ENCODE results near the gene SWSAP1. TPM values are rescaled to one million over a fixed set of nuclear protein-coding genes. Genes with fewer than 3 reads are reported as not detected.

The SWSAP1 gene
- total RNA-seq, 1 donor: 0.72 TPM

- TF ChIP-seq, protein P1, sequence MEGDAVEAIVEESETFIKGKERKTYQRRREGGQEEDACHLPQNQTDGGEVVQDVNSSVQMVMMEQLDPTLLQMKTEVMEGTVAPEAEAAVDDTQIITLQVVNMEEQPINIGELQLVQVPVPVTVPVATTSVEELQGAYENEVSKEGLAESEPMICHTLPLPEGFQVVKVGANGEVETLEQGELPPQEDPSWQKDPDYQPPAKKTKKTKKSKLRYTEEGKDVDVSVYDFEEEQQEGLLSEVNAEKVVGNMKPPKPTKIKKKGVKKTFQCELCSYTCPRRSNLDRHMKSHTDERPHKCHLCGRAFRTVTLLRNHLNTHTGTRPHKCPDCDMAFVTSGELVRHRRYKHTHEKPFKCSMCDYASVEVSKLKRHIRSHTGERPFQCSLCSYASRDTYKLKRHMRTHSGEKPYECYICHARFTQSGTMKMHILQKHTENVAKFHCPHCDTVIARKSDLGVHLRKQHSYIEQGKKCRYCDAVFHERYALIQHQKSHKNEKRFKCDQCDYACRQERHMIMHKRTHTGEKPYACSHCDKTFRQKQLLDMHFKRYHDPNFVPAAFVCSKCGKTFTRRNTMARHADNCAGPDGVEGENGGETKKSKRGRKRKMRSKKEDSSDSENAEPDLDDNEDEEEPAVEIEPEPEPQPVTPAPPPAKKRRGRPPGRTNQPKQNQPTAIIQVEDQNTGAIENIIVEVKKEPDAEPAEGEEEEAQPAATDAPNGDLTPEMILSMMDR (IDR thresholded peaks at IDR 0.05; ENCODE audit: extremely low read depth, low read depth, low read length): no peak
- Histone ChIP-seq H3K4me3 (ENCODE audit: insufficient read depth, low read length) (no peak overlapping the region), H3K9me3 (ENCODE audit: low read depth, low read length) (no peaks in the 10 kb centered on the region), H2AFZ (ENCODE audit: low read length) (no peak overlapping the region), H3K4me1 (ENCODE audit: insufficient read depth, low read length) (peaks cover 4% of the 10 kb centered on the region), H3K4me2 (ENCODE audit: insufficient read depth, low read length) (no peak overlapping the region), H3K27me3 (ENCODE audit: insufficient read depth, low read length) (peaks cover 14% of the 10 kb centered on the region), H4K20me1 (ENCODE audit: insufficient read depth, low read length) (no peaks in the 10 kb centered on the region), H3K27ac (ENCODE audit: low read depth, low read length) (no peak overlapping the region), H3K79me2 (ENCODE audit: insufficient read depth, low read length) (no peaks in the 10 kb centered on the region), H3K36me3 (ENCODE audit: insufficient read depth, low read length) (no peaks in the 10 kb centered on the region)
- peak; percentile 92 for DNase-seq (ENCODE audit: insufficient read length, low spot score, missing footprints)
These were observed 49.3 kb downstream of the SWSAP1 start for GRCh38 chr19:11423791-11424181.

Small RNA genes within 50 kb of the gene (small RNA-seq; reads per million reads assigned to genes)
- not detected for gene RF00019

Other genes with a start within 250 kb of the SWSAP1 start
- gene SPC24, start 218.9 kb upstream of the SWSAP1 start, total RNA-seq: 5.4 and 6.5 TPM in 2 replicates
- 253 and 295 TPM in 2 replicates for gene KANK2, start 177.1 kb upstream of the SWSAP1 start, total RNA-seq
- not detected in 2 replicates for gene ANGPTL8, start 135.0 kb upstream of the SWSAP1 start, total RNA-seq
- 12.7 and 183 TPM in 2 replicates for gene DOCK6, start 112.1 kb upstream of the SWSAP1 start, total RNA-seq
- not detected in 2 replicates for gene TSPAN16, start 78.5 kb upstream of the SWSAP1 start, total RNA-seq
- 2.1 and 3.3 TPM in 2 replicates for gene RAB3D, start 35.0 kb upstream of the SWSAP1 start, total RNA-seq
- gene TMEM205, start 28.4 kb upstream of the SWSAP1 start, total RNA-seq: 29.2 and 59.4 TPM in 2 replicates
- gene CCDC159, start 28.1 kb upstream of the SWSAP1 start, total RNA-seq: 4.0 and 8.0 TPM in 2 replicates
- 10.6 and 14.1 TPM in 2 replicates for gene PLPPR2, start 19.2 kb upstream of the SWSAP1 start, total RNA-seq
- gene EPOR, start 9.6 kb downstream of the SWSAP1 start, total RNA-seq: 1.8 and 2.5 TPM in 2 replicates
- 0.29 and 0.36 TPM in 2 replicates for gene RGL3, start 44.6 kb downstream of the SWSAP1 start, total RNA-seq
- under 0.01 TPM in 2 replicates for gene ODAD3, start 60.5 kb downstream of the SWSAP1 start, total RNA-seq
- gene PRKCSH, start 61.0 kb downstream of the SWSAP1 start, total RNA-seq: 117 and 119 TPM in 2 replicates
- gene ELAVL3, start 106.4 kb downstream of the SWSAP1 start, total RNA-seq: 0.72 TPM in 1 of 2 replicates, not detected in the other
- gene ZNF653, start 131.2 kb downstream of the SWSAP1 start, total RNA-seq: 2.9 and 3.5 TPM in 2 replicates
- gene ECSIT, start 154.5 kb downstream of the SWSAP1 start, total RNA-seq: 36.9 and 37.1 TPM in 2 replicates
- gene CNN1, start 164.2 kb downstream of the SWSAP1 start, total RNA-seq: 7.1 and 9.8 TPM in 2 replicates
- 31.2 and 42.0 TPM in 2 replicates for gene ELOF1, start 184.6 kb downstream of the SWSAP1 start, total RNA-seq
- gene ACP5, start 203.0 kb downstream of the SWSAP1 start, total RNA-seq: 0.59 and 2.5 TPM in 2 replicates
- gene ZNF627, start 222.8 kb downstream of the SWSAP1 start, total RNA-seq: 18.9 and 20.3 TPM in 2 replicates

All from osteoblast (primary cell).